ENCODE results near the gene KATNAL1.
A peak's percentile ranks its signal among the peaks of the same experiment; 100 is the strongest.

The KATNAL1 gene

DNA sequence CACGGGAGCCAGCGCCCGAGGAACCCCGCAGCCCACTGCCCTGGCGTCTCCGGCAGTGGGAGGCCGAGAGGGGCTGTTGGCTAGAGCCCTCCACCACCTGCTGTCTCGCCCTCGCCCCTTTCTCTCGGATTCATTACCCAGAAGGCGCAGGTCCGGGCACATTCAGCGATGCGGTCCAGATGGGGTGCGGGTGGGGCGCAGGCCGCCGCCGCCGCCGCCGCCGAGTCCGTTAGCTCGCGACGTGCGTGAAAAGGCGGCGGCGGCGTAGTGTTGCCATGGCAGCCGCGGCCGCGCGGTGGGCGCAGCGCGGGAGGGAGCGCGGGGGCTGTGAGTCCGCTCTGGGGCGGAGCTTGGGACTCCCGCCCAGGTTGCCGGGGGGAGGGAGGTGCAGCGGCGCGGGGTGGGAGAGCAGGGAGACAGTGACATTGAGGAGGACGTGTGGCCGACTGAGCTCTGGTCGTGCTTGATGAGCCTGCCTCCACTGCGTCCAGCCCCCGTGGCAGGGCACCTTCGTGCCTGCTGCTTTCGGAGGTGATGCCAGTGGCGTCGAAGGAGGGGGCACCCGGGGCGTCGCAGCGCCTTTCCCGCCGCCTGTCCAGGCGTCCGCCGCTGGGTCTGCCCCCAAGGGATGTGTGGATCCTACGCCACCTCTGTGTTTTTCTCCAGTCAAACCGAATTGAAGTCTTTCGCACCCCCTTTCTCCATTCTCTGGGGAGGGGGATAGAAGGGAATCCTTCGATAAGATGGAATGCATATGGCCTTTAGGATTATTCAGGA is at the start of gene KATNAL1:
Gene KATNAL1, minus strand, starts transcription at position 358 of the 777 bp plus-strand sequence. CDS start 23,774 bp downstream, outside the sequence.
- peak; percentile 62 for DNase-seq (ENCODE audit: low spot score)

DNA sequence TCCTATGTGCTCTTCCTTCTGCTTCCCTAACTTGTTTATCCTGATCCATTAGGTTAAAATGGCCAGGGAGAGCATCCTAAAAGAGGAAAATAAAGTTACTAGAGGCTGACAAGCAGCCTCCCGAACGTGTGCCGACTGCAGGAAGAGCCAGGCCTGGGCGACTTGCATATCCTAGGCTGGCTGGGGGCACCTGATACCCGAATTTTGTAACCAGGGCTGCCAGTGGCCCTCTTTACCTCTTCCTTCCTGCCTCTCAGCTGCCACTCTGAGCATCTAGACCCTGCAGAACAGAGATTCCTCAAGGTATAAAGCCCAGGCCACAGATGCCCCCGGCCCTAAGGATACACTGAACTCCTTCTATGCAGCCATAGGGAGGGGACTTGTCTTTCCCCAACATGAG is 48.5 kb upstream of the KATNAL1 start:
- no peak for DNase-seq (ENCODE audit: low spot score)

GRCh38 chr13:30355384-30355699 is 48.0 kb upstream of the KATNAL1 start:
- no peak for DNase-seq (ENCODE audit: low spot score)

DNA sequence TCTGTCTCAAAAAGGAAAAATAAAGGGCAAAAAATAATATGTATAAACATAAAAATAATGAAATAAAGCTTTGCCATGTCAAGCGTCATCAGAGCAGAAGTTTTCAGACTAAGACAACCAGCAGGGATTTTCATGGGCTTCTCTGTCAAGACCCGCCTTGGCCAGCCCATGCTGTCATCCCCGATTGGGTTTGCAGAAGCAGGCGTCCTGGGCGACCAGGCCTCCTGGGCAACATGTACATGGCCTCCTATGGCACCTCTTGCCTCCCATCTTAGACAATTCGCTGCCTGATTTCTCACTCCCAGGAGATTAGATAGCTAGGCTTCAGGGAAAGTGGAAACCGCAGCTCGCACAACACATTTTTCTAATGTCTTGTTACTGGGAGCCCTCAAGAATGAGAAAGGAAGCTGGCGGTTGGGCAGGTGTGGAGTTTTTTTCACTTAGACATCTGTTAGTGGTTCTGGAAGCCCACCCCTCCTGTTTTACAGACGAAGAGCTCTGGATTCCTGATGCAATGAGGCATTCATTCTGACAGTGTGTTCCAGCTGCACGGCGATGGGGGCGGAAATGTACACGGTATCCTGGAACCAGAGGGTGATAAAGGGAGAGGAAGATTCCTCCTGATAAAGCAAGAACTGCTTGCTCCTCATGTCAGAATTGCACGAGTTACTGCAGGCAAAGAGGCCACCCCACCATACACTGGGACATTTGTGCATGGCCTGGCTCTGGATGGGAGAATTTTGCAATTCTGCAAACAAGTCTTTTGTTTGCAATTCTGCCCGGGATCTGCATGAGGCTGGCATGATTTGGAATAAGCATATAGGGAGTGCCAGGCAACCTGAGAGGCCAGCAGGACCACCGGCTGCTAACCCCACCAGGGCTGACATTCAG is 47.4 kb upstream of the KATNAL1 start:
- no peak for DNase-seq (ENCODE audit: low spot score)

- no peak for DNase-seq (ENCODE audit: low spot score)
These were observed 46.3 kb upstream of the KATNAL1 start for GRCh38 chr13:30353471-30354215.

DNA sequence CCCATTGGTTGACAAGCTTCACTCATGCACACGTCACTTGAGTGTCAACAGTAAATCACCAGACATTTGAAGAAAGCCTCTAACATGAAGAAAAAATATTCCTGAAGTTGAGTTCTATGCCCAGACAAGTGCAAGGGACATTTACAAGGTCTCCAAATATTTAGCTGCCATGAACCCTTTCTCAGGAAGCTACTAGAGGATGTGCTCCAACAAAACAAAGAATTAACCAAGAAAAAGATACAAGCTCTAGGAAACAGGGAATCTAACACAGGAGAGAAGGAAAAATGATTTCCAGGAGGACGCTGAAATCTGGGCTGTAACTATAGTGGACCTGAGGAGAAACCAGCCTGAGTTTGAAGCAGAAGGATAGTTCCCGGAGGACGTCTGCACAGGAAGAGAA is 45.7 kb upstream of the KATNAL1 start:
- no peak for DNase-seq (ENCODE audit: low spot score)

DNA sequence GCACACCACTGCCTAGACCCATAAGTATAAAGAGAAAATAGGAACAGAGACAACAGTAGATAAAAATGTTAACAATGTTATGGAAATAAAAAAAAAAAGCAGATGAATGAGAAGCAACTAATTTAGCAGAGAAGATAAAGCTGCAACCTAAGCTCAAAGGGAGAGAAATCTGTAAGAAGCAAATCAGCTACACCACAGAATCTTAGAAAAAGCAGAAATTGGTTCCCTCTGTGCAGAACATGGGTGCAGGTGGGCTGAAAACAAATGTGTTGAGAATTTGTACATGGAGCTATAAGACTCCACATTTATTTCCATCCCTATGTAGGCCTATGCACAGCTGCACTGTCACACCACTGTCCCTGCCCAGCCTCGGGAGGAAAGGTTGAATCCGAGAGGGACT is 44.8 kb upstream of the KATNAL1 start:
- DNase-seq (ENCODE audit: low spot score): no peak

- DNase-seq (ENCODE audit: low spot score): no peak
These were observed 39.4 kb upstream of the KATNAL1 start for GRCh38 chr13:30346789-30347167.

- DNase-seq (ENCODE audit: low spot score): no peak
These were observed 38.9 kb upstream of the KATNAL1 start for GRCh38 chr13:30346153-30346788.

DNA sequence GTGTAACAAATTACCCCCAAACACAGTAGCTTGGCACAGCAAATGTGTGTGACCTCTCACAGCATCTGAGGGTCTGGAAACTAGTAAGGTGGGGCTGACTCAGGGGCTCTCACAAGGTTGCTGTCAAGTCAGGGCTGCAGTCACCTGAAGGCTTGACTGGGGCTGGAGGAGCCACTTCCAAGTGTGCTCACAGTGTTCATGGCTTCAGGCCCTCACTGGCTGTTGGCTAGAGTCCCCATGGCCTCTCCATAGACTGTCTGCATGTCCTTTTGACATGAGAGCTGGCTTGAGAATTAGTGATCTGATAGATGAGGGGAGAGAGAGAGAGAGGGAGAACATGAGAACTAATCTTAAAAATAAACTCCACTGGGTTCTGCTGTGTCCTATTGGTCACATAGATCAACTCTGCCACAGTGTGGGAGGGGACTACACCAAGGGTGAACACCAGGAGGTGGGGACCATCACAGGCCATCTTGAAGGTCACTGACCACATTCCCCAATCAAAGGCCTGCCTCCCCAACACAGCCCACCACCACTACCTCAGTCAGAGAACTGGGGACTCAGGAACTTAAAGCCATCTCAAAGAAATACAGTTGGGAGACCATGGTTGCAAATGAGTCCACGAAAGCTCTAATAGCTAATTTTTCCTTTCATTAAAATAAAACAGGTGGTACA is 38.2 kb upstream of the KATNAL1 start:
- no peak for DNase-seq (ENCODE audit: low spot score)

DNA sequence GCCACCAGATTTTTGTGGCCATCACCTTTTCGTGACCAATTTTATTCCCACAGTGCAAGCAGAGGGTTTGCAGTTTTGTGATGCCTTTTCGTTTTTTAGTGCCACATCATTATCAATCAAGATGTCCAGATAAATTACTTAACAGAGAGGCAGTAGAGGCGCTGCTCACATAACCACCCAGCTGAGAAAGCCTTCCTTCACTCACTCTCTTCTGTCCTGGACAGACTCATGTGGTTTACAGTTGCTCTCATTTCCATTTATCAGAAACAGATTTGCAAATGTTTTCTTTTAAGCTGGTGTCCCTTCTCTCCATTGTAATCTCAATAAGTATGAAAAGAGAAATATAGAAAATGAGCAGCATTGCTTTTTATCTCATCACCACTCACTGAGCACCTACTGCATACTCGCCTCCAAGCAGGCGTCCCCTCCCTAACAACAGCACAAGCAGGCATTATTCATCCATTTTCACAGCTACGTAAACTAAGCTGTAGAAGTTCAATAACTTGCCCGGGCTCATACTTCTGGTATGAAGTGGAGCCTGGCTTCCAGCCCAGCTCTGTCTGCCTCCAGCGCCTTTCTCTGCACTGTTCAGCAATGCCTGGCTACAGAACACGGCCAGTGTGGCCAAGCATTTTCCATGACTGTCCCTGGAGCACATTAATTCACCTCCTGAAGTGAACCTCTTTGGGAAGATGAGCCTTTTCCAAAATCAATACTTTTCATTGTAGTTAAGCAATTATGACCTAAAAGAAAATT is 34.6 kb upstream of the KATNAL1 start:
- peak; percentile 16 for DNase-seq (ENCODE audit: low spot score)

GRCh38 chr13:30340331-30341250 is 33.2 kb upstream of the KATNAL1 start:
- DNase-seq (ENCODE audit: low spot score): no peak

- DNase-seq (ENCODE audit: low spot score): no peak
These were observed 32.5 kb upstream of the KATNAL1 start for GRCh38 chr13:30339738-30340330.

- no peak for DNase-seq (ENCODE audit: low spot score)
These were observed 31.6 kb upstream of the KATNAL1 start for GRCh38 chr13:30338952-30339351.

DNA sequence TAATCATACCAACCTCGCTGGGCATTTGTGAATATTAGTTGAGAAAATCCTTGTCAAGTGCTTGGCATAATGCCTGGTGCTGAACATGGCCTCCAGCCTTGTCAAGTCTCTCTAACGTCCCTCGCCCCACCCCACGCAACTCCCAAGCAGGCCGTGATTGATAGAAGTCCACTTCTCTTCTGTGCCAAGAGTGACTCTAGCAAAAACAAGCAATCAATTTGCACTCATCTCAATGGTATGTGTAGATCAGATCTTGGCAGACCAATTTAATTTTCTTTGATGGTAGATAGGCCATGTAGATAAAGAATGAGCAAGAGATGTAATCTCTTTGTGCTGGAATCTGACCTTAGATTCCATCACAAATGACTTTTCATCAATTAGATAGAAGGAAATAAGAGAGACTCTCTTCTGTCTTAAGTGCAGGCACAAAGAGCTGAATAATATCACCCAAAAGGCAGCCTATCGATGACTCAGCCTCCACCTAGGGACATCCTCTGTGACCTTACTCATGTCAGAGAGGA is 31.0 kb upstream of the KATNAL1 start:
- peak; percentile 51 for DNase-seq (ENCODE audit: low spot score)

DNA sequence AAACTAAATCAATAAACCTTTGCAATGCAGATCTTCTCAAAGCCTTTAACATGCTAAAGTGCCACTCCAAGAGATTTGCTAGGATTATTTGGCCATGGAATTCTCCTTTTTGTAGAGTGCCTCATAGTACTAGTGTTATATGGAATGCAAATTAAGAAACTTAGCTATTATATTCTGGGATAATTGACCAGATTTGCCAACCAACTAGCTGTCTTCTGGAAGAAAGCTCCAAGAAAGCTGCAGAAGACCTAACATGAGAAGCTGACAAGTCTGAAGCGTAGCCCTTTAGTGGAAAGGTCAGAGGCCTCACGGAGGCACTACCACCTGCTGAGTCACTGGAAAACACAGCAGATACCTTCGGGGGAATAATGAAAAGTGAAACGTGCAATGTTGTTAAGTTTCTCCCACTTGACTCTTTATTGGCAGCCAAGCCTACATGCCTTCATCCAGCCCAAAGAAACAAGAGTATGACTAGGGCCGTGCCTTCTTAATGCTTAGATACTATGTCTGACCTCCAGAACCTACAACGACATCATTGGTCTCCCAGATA is 29.8 kb upstream of the KATNAL1 start:
- no peak for DNase-seq (ENCODE audit: low spot score)

- no peak for DNase-seq (ENCODE audit: low spot score)
These were observed 27.5 kb upstream of the KATNAL1 start for GRCh38 chr13:30334663-30335386.

DNA sequence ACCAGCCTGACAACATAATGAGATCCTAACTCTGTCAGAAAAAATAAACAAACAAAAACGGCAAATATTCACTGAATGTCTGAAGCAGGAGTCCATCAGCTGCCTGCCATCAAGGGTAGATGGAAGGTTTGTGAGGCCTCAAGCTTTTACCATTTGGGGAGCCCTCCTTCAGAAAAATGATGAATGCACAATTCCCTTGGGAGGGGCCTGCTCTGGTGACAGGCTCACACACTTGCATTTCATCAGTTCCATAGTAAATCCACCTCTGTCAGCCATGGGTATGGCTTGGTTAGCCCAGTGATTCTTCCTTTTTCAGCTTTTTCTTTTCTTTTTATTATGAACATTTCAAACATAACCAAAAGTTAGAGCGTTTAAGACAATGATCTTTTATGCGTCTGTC is 26.3 kb upstream of the KATNAL1 start:
- DNase-seq (ENCODE audit: low spot score): no peak

Data from LoVo (cell line).